PC-3 (cell line): ENCODE results near the gene DIP2B. TPM values are rescaled to one million over a fixed set of nuclear protein-coding genes. Genes with fewer than 3 reads are reported as not detected.

Experiments
- ATAC-seq: fragments of 200-7000 bp; cut with Tn5 transposase; 2 replicates; pipeline ENCODE4 v1.9.1; 2020; ENCODE audit warnings: mild to moderate bottlenecking, moderate library complexity
- BruUV-seq: library from RNA; stranded (reverse); fragments of 400-500 nt; replicated peaks from 2 replicates; lab custom pipeline; 2021; lab: Mats Ljungman, UMichigan
- CTCF ChIA-PET: fragments of 300-600 bp; sonication (Branson Sonifier 250); formaldehyde crosslinking; loops from one replicate; lab custom pipeline; 2022; ENCODE audit warnings: antibody characterized with exemption; lab: Charles Lee
- POLR2A ChIA-PET: fragments of 300-600 bp; sonication (Branson Sonifier 250); formaldehyde crosslinking; loops from one replicate; lab custom pipeline; 2022; ENCODE audit warnings: antibody characterized with exemption; ENCODE audit not compliant: unreplicated experiment; lab: Charles Lee
- DNase-seq: peaks from one replicate; pipeline ENCODE4 v3.0.0-alpha.2; 2015
- H2AFZ ChIP-seq: fragments of 300-600 bp; sonication (generic); 2 replicates; pipeline ENCODE4 v1.6.0; 2016; ENCODE audit warnings: antibody characterized with exemption, low read length
- H3F3A ChIP-seq: fragments of 300-600 bp; sonication (generic); one replicate; pipeline ENCODE4 v1.6.0; 2017; ENCODE audit warnings: antibody characterized with exemption, low read length, control low read depth, mild to moderate bottlenecking; ENCODE audit not compliant: unreplicated experiment
- H3K27ac ChIP-seq: fragments of 300-600 bp; sonication (generic); 2 replicates; pipeline ENCODE4 v1.5.1; 2016; ENCODE audit warnings: mild to moderate bottlenecking, low read length
- H3K27me3 ChIP-seq: fragments of 300-600 bp; sonication (generic); 2 replicates; pipeline ENCODE4 v1.6.1; 2016; ENCODE audit warnings: low read length, mixed read lengths
- H3K36me3 ChIP-seq: fragments of 300-600 bp; sonication (generic); 2 replicates; pipeline ENCODE4 v1.6.1; 2016; ENCODE audit warnings: low read depth, mixed run types, low read length, mixed read lengths
- H3K4me1 ChIP-seq: fragments of 300-600 bp; sonication (generic); 2 replicates; pipeline ENCODE4 v1.5.1; 2016; ENCODE audit warnings: low read length; ENCODE audit not compliant: insufficient read depth
- H3K4me2 ChIP-seq: fragments of 300-600 bp; sonication (generic); 2 replicates; pipeline ENCODE4 v1.6.0; 2016; ENCODE audit warnings: low read length
- H3K4me3 ChIP-seq: fragments of 300-600 bp; sonication (generic); 2 replicates; pipeline ENCODE4 v1.5.1; 2016; ENCODE audit warnings: mild to moderate bottlenecking, low read length, mixed read lengths
- H3K79me2 ChIP-seq: fragments of 300-600 bp; sonication (generic); 2 replicates; pipeline ENCODE4 v1.6.1; 2017; ENCODE audit warnings: low read length, mixed read lengths
- H3K9ac ChIP-seq: fragments of 300-600 bp; sonication (generic); 2 replicates; pipeline ENCODE4 v1.6.0; 2016; ENCODE audit warnings: mild to moderate bottlenecking, low read length
- H3K9me2 ChIP-seq: fragments of 300-600 bp; sonication (generic); replicated peaks from 2 replicates; pipeline ENCODE4 v1.6.1; 2016; ENCODE audit warnings: mixed run types, low read length, mixed read lengths
- H3K9me3 ChIP-seq: fragments of 300-600 bp; sonication (generic); 2 replicates; pipeline ENCODE4 v1.6.1; 2016; ENCODE audit warnings: low read length, mixed read lengths
- H4K20me1 ChIP-seq: fragments of 300-600 bp; sonication (generic); 2 replicates; pipeline ENCODE4 v1.6.1; 2016; ENCODE audit warnings: low read length, mixed read lengths
- EZH2 ChIP-seq: fragments of 300-600 bp; sonication (generic); IDR thresholded peaks from one replicate; pipeline ENCODE4 v1.6.1; 2017; ENCODE audit warnings: antibody characterized with exemption, mild to moderate bottlenecking, low read length; ENCODE audit not compliant: unreplicated experiment
- EZH2phosphoT487 ChIP-seq: fragments of 300-600 bp; sonication (generic); IDR thresholded peaks from 2 replicates; pipeline ENCODE4 v1.6.1; 2018; ENCODE audit warnings: mild to moderate bottlenecking, antibody characterized with exemption, low read length, borderline replicate concordance
- intact Hi-C: fragments of 100-400 bp; cut with micrococcal nuclease; formaldehyde crosslinking; loops from 2 replicates; pipeline ENCODE4 v1.9.0; 2023
- total RNA-seq: library from RNA; depleted of rRNA; stranded (reverse); fragments of >200 nt; gene quantifications from 2 replicates; pipeline ENCODE4 v1.2.3, GENCODE V29; 2014
- TF ChIP-seq, protein P1 (sequence below): fragments of 300-600 bp; sonication (generic); conservative IDR thresholded peaks from 2 replicates; pipeline ENCODE4 v1.5.1; 2017; ENCODE audit warnings: antibody characterized with exemption, low read depth, mild to moderate bottlenecking, low read length

DIP2B gene
- total RNA-seq, 1 experiment from 2014 or later, result 36.3 TPM

DNA sequence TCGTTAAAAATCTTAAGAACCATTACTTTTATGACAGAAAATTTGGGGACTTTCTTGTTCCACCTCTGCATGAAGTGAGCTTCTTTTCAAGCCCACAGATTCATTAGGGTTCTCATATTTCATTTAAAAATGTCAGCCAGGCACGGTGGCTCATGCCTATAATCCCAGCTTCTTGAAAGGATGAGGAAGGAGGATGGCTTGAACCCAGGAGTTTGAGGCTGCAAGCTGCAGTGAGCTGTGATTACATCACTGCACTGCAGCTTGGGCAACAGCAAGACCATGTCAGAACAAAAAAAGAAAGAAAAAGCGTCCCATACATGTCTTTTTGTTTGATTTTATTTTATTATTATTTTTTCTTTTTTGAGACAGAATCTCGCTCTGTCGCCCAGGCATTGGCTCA, 215.7 kb downstream of the DIP2B start:
- H3K4me1 ChIP-seq, result no peaks in the 10 kb centered on the region
- H3F3A ChIP-seq, result no peaks in the 10 kb centered on the region
- no peak overlapping the region for H2AFZ ChIP-seq
- BruUV-seq, result no TSS peak
- no peak overlapping the region for H3K27ac ChIP-seq
- ChIA-PET CTCF (no interaction called here), POLR2A (no interaction called here)
- H3K9ac ChIP-seq, result no peak overlapping the region
- H3K9me2 ChIP-seq, result no peaks in the 10 kb centered on the region
- no peaks in the 10 kb centered on the region for H3K9me3 ChIP-seq
- no peak overlapping the region for H3K4me3 ChIP-seq
- intact Hi-C loops, result no loop called here
- no peaks in the 10 kb centered on the region for H4K20me1 ChIP-seq
- no peaks in the 10 kb centered on the region for H3K79me2 ChIP-seq
- peaks cover 40% of the 10 kb centered on the region for H3K36me3 ChIP-seq
- ATAC-seq, result no peak
- no peak for TF ChIP-seq EZH2phosphoT487
- no peak overlapping the region for H3K4me2 ChIP-seq
- no peaks in the 10 kb centered on the region for H3K27me3 ChIP-seq
- DNase-seq, result no peak

DNA sequence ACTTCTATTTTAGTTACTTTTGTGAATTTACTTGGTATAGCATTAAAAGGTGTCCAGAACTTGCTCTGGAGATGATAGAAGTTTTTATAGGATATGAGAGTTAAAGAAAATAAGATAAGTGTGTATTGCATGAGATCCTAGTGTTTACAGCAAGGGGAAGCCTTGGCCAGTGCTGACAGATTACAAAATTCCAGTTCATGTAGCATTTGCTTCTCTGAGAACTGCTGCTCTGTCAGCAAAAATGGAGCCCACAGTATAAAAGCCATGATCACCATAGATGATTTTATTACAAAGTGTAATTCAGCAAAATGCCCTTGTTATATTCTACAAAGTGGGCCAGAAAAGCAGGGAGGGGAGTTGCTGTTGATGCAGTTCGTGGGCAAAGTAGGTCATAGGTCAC, 219.1 kb downstream of the DIP2B start:
- intact Hi-C loops, result no loop called here
- H3K4me1 ChIP-seq, result no peaks in the 10 kb centered on the region
- no peaks in the 10 kb centered on the region for H3K9me3 ChIP-seq
- POLR2A ChIA-PET, result no interaction called here
- ATAC-seq (no peak), DNase-seq (no peak)
- TF ChIP-seq EZH2, result no peak
- no peak for TF ChIP-seq EZH2phosphoT487
- TF ChIP-seq, protein P1, sequence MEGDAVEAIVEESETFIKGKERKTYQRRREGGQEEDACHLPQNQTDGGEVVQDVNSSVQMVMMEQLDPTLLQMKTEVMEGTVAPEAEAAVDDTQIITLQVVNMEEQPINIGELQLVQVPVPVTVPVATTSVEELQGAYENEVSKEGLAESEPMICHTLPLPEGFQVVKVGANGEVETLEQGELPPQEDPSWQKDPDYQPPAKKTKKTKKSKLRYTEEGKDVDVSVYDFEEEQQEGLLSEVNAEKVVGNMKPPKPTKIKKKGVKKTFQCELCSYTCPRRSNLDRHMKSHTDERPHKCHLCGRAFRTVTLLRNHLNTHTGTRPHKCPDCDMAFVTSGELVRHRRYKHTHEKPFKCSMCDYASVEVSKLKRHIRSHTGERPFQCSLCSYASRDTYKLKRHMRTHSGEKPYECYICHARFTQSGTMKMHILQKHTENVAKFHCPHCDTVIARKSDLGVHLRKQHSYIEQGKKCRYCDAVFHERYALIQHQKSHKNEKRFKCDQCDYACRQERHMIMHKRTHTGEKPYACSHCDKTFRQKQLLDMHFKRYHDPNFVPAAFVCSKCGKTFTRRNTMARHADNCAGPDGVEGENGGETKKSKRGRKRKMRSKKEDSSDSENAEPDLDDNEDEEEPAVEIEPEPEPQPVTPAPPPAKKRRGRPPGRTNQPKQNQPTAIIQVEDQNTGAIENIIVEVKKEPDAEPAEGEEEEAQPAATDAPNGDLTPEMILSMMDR, result no peak
- BruUV-seq, result no TSS peak
- CTCF ChIA-PET, result no interaction called here
- H4K20me1 ChIP-seq, result no peaks in the 10 kb centered on the region
- no peak overlapping the region for H3K4me3 ChIP-seq
- no peaks in the 10 kb centered on the region for H3K27me3 ChIP-seq
- H3K9ac ChIP-seq, result no peak overlapping the region
- H3K9me2 ChIP-seq, result no peaks in the 10 kb centered on the region
- H2AFZ ChIP-seq, result no peak overlapping the region
- H3F3A ChIP-seq, result no peaks in the 10 kb centered on the region
- no peaks in the 10 kb centered on the region for H3K79me2 ChIP-seq
- H3K27ac ChIP-seq, result no peak overlapping the region
- no peak overlapping the region for H3K4me2 ChIP-seq
- H3K36me3 ChIP-seq, result peaks cover 56% of the 10 kb centered on the region

DNA sequence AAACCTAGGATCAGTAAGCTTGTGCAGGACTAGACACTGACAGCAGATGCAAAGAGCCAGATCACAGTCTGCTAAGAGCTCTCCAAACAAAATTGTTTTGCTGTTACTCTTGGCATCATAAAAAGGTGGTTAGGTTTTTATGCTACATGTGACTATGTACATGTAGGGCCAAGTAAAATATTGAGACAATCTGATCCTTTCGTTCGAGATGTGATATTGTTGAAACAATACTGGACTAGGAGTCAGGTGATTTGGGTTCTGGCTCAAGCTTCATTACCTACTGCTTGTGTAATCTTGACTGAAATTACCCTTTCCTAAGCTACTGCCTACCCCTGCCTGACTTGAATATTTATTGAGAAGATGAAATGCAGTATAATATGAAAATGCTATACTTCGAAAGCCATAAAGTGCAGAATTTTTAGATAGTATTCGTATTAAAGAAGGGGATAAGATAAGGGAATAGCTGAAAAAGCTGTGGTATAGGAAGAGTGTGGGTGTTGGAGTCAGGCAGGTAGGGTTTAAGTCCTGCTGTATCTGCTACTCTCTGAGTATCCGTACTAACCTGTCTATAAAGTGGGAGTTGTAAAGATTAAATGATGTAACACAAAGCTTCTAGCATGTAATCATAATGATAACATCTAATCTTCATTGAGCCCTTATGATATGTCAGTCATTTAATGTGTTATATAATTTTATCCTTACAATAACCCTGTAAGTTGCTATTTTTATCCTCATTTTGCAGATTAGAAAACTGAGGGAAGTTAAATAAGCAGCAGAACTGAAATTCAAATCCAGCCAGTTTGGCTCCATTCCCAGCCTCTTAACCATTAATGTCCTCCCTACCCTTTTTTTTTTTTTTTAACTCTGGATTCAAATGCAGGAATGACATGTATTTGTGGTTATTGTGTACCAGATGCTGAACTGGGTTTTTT, 220.5 kb downstream of the DIP2B start:
- CTCF ChIA-PET, result no interaction called here
- BruUV-seq, result no TSS peak

More for the DNA sequence above, 220.5 kb downstream of the DIP2B start:
- Histone ChIP-seq H3K4me1 (no peaks in the 10 kb centered on the region), H2AFZ (no peak overlapping the region), H3K4me3 (no peak overlapping the region), H3K27ac (no peak overlapping the region), H3F3A (no peaks in the 10 kb centered on the region), H3K4me2 (no peak overlapping the region), H3K36me3 (peaks cover 60% of the 10 kb centered on the region), H4K20me1 (no peaks in the 10 kb centered on the region), H3K9me3 (no peaks in the 10 kb centered on the region), H3K9ac (no peak overlapping the region), H3K79me2 (no peaks in the 10 kb centered on the region), H3K27me3 (no peaks in the 10 kb centered on the region), H3K9me2 (no peaks in the 10 kb centered on the region)
- TF ChIP-seq EZH2phosphoT487 (no peak), EZH2 (no peak)
- TF ChIP-seq, protein P1, result no peak
- DNase-seq (no peak), ATAC-seq (no peak)
- intact Hi-C loops, result no loop called here
- POLR2A ChIA-PET, result interaction anchor here (0.6 kb wide), 2 partner anchors 43 to 216 kb away, joined by 3 to 4 read pairs; no protein-coding TSS in a partner anchor
